ENCODE data around the gene NUMA1.
A peak's percentile ranks its signal among the peaks of the same experiment; 100 is the strongest.

The NUMA1 gene

DNA sequence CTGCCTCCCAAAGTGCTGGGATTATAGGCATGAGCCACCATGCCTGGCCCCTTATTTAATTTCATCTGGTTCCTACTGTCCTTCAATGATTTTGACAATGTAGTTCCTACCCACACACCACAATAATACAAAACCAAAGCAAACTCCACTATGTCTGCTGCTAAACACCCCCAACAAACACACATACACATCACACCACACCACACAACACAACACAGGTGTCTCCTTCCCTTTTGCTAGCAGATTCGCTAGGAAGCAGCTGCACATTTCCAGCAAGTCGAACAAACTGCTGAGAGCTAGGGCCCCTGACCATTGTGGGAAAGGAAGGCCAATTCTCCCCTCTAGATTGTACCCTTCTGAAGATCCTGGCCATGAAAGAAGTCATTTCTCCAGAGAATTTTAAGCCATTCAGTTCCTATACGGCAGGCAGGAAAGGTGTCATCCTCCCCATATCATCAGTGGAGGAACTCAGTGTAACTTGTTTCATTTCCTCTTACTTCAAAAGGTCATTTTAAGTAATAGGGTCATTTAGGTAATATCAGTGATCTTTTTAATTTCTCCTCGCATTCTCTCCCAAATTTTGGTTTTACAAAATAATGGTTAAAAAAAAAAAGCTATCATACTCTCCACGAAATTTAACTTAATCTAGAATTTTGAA is 18.5 kb downstream of the NUMA1 start:
- no peak for DNase-seq

DNA sequence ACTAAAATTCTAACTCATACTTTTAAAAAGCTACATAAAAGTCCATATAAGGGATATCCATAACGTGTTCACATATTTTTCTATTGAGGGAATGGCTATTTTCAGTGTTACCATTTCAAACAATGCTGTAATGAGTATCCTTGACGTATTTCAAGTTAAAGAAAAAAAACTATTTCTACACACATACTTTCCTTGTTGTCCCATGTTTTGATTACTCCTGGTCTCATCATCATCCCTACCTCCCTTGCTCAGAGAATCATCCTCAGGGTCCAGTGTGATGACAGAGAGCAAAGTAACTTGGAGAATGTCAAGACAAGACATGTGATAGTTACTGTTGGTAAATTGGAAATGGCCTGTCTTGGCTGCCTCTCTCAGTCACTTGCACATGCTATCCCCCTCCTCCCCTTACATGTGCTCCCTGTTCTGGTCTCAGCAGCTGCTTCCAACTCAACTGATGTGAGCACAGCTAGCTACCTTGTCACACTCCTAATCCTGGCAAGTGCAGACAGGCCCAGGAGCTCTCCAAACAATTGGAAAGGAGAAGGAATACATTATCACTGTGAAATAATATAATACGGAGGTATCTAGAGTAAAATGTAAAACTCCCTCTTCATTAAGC is 21.8 kb downstream of the NUMA1 start:
- no peak for DNase-seq

- no peak for DNase-seq
Observed at GRCh38 chr11:72048766-72049460, 31.4 kb downstream of the NUMA1 start.

DNA sequence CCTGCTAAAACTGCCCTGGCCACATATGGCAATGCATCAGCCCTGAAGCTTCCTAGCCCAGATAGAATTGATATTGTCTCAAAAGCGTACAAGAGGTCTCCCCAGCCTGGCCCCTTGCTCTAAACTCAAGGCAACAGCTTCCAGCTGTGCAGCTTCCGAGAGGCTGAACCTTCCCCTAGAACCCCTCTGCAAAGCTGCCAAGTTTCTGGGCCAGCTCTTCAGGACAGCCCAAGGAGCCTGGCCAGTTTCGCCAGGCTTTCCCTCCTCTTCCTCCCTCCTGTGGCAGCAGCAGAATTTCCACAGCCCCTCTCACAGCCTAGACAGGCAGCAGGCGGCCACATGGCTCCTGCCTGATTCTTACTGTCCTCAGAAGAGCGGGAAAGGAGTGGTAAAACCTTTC is 34.5 kb downstream of the NUMA1 start:
- no peak for DNase-seq

DNA sequence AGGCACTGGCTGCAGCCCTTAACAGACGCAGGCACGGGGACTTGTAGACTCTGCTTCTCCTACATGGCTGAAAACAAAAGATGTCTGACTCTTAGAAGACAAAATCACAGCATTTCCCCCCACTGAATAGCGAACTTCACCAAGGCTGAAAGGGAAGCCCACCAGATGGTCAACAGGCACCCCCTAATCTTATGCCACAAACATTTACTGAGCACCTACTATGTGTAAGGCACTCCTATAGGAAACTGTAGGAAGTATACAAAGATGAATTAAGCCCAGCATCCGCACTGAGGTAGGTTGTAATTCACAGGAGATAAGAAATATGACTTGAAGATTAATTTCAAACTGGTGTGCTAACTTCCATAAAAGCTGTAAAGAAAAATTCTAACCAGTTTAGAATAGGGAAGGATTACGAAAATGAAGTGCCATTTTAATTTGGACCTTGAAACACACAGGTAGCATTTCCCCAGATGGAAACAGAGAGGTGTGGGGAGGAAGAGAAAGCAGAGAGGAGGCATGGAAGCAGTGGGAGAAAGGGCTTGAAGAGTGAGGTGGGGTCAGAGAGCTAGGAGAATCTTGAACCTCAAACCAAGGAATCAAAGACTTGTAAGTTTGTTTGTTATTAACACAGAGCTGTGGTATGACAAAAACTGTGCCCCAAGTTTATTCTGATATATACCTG is 38.1 kb downstream of the NUMA1 start:
- DNase-seq, result no peak

DNA sequence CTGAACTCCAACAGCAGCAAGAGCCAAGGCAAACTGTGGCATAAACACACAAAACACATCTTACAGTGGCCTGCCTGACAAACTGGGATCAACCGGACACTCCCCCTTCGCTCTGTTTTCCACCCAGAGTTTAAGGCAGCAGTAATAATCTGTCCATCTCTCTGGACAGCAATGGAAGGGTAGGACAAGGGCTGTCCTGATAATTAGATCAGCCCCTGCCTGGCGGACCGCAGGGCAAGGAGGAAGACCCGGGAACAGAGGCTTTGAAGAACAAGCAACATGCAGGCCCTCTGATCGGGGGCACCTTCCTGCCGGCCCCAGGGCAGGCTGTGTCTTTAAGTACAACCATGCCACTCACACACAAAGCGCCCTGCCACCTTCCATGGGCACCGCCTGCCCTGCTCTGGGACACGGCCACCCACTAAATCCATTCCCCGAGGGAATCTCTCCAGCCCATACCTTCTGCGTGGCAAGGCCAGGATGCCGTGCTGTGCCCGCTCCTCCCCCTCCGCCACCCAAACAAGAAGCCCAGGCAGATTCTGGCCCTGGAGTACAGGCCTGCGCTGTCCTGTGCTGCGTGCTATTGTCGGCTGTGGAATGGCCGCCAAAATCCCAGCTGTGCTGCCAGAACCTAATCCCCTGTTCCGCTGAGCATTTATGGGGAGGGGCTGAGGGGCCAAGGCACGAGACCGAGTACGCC is 38.8 kb downstream of the NUMA1 start:
- DNase-seq, result peak; percentile 19 to 69

DNA sequence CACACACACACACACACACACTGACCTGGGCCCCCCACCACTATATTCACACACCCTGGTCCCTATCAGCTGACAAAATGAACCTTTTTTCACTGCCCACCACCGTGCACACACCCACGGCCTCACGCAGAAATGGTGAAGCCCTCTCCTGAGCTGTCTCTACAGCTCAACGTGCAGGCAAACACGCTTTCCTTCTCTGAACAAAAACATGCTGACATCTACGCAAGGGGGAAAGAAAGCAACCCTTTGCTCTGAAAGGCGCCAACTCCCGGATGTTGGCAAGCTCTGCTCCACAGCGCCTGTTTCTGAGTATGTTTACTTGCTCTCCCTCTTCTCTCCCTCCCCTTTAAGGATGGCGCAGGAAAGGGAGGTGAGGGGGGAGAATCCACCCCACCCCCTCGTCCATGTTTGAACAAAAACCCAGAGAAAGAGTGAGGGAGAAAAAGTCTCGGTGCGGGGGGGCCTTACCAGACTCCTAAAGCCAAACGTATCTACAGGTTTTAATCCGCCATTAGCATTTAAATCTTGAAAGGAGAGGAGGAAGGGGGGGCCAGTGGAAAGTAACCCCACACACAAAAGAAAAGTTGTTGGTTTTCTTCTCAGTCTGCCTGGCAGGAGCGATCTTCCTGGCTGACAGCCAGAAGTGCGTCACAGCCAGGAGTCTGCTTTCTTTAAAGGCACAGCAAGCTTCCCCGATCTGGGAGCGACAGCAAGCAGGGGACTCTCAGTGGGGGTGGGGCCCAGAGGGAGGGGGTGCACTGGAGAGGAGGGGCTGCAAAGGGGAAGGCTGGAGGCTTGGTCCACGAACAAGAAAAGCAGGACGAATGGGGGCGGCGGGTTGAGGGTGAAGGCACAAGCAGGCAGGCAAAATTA is 39.6 kb downstream of the NUMA1 start:
- peak; percentile 57 to 87 for DNase-seq

- DNase-seq, result no peak
Observed at GRCh38 chr11:72039856-72040401, 40.4 kb downstream of the NUMA1 start.

- no peak for DNase-seq
Observed at GRCh38 chr11:72039031-72039855, 41.1 kb downstream of the NUMA1 start.

- DNase-seq, result no peak
Observed at GRCh38 chr11:72038491-72038890, 41.9 kb downstream of the NUMA1 start.

- DNase-seq, result no peak
Observed at GRCh38 chr11:72037554-72038311, 42.6 kb downstream of the NUMA1 start.

- no peak for DNase-seq
Observed at GRCh38 chr11:72036687-72037086, 43.7 kb downstream of the NUMA1 start.

- no peak for DNase-seq
Observed at GRCh38 chr11:72030472-72031045, 49.8 kb downstream of the NUMA1 start.

DNA sequence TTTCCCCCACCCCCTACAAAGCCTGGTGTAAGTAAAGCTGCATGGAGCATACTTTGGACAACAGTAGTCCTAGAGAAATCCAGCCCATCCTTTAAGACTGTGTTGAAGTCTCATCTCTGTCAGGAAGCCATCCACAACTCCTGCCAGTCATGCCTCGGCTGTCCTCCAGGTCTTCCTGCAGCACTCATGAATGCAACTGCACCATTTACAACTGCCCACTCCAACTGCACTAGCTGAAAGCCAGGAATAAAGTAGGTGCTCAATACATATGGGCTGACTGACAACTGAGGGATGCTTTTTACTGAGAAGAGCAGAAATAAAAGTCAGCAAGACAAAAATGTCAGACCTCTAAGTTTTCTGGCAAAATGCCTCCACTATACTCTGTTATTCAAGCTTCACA is 54.3 kb downstream of the NUMA1 start:
- DNase-seq, result no peak

DNA sequence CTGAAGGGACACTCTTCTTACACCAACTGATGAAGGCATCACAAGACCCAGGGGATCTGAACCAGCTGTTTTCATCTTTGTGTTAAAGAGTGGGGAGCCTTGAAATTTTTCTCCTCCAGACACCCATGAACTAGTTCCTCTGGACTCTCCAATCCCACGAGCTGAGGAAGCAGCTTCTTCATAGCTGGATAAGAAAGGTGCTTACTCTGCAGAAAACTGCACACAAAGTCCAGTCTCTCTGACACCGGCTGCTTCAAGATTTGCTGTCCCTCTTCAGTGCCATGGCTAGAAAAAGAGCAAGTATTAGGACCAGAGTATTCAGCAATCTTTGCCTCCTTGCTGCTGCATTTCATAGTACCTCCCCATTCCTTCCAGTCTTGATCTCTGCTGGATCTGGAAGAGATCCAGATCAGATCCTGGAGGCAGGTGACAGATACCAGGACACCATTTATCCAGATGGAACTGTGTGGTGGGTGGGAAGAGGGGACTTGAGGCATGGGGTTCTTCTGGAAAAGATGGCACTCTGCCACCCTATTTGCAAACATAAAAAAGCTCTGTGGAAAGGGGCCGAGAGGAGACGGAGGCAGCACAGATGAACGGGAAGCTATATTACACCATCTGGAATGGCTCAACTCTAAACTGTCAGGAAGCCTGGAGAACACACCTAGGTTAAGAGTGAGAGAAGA is 56.1 kb downstream of the NUMA1 start:
- no peak for DNase-seq

DNA sequence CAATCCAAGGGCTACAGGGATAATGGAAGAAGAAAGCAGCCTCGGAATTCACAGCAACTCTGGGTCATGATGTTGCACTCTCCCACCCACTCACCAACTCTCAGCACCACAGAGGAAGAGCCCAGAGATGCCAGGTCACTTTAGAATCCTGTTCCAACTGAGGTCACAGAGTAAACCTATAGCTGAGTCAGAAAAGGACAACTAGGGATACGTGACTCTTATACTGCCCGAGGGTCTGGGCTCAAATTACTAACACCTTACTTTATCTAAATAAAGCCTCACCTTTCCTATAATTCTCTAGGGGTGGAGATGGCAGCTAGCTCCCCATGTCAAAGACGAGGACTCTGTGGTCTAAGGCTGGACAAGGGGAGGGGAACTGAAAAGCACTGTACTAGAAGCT is 57.0 kb downstream of the NUMA1 start:
- DNase-seq, result no peak

- no peak for DNase-seq
Observed at GRCh38 chr11:72018171-72018570, 62.2 kb downstream of the NUMA1 start.

- DNase-seq, result peak in 1 of 2 experiments; percentile 23
Observed at GRCh38 chr11:72015511-72016061, 64.8 kb downstream of the NUMA1 start.
